HG02870 (cell line): ENCODE results near the gene DNASE2B.

Experiments
- ATAC-seq: cut with Tn5 transposase; IDR thresholded peaks from one replicate; pipeline ENCODE4 v1.9.1; 2021; ENCODE audit warnings: mild to moderate bottlenecking, moderate library complexity; ENCODE audit not compliant: unreplicated experiment

Gene DNASE2B

GRCh38 chr1:84373436-84374141 lies 24.7 kb upstream of the DNASE2B start:
- ATAC-seq: no peak

DNA sequence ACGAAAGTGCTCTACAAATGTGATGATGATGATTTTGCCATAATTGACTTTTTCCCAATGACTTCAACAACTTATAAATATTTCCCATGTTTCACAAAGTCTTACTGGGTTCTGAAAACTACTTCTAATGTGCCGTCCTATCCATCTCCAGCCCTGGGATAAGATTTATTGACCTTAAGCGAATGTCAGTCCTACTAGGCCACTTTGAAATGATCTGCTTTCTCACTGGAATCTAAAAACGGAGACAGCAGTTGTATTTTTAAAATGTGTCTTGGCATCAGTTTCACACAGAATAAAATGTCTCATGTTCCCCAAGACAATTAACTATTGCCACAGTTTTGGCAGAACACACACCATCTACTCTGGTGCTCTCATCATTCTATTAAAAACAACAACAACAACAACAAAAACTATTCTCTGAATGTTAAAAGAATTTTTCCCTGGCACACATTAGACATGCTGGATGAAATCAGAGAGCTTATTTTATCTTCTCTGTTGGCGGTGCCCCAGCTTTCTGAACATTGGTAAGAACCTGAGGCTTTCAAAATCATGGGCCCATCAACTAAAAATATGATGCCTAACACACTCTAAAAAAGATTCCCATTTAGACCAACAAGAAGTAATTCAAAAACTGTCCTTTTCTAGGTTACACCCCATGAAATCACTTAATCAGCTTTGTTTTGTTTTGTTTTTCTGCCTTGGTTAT lies 23.1 kb upstream of the DNASE2B start:
- ATAC-seq: no peak

DNA sequence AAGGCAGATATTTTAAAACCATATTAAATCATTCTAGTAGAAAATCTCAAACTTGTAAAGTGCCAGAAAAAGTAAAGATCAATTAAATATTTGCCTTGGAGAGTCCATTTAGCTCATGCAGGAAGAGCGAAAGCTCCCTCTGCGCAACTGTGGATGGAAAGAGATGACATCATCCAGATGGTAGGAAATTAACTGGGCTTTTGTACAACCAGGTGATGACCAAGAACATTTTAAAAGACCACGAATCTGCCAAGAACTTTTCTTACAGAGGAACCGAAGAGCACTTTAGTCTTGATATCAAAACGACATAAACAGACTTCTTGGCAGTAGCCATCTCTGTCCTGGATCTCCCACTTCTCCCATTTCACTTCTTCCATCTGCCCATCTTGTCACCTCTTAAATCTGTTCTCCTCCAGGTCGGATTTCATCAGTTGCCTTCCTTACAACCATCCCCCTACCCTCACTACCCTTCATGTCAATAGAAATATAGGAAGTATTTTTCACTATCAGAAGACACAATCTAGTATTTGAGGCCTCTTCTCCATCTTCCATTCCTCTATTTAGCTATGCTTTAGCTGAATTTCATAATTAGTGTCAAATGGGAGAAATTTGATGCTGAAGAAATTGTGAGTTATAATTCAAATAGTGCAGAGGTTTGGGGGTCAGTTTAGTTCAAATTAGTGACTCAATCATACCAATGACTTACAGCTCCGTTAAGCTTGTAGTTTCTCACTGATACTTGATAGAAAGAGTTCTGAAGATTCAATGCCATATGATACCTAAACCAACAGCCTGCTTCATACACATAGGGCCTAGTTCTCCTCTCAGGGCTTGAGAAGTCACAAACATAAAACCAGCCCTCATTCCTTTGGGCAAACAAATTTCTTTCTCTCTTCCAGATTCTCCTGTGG lies 22.0 kb upstream of the DNASE2B start:
- no peak for ATAC-seq

DNA sequence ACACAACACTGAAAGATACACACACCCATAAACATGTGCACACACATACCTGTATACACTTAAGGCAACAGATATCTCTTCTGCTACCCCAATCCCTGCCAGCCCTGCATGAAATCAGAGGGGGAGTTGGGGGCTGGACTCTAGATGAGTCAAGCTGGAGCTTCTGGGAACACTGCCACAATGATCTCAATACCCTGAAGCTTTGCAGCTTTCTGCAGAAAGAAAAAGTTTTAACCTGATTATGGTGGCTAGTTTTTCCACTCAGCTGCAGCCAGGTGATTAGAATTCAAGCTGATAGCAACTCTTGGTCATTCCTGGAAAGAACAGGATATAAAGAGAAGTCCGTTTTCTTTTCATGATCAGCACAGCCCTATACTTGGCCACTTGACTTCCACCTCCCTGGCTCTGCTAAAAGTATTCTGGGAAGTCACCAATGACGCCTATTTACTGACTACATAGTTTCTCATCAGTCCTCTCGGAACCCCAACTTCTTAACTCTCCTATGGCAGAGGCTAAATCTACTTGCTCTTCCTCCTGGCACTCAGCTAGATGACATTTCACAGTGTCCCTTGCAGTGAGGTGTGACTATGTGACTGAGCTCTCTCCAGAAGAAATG lies 20.7 kb upstream of the DNASE2B start:
- ATAC-seq: no peak

DNA sequence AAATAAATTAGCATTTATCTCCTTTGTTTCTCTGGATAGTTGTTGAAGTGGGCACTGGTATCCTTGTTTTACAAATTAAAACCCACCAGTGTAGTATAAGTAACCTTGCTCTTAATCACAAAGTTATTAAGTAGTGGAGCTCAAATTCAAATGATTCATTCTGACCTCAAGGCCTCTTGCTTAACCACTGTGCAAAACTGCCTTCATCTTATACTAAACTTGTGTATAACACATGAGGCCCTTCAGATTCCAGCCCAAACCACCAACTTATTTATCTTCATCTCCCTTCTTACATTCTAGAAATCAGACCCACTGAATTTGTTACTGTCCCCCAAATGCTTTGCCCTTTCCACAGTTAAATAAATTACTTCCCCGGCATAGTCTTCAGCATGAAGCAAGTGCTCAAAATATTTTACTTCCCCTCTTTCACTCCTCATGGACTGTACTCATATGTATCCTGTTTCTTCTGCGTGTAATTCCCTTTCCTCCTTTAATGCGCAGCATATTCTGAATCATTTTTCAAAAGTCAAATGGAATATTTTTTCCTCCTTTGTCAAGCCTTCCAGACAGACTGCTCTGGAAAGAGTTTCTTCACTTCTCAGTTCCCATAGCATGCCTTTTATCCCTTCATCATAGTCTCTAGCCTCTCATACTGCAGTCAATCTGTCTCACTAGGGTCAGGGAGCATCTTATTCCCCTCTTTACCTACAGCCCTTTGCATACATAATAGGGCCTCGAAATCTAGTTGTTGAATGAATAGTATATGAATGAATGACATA lies 19.0 kb upstream of the DNASE2B start:
- ATAC-seq: no peak

DNA sequence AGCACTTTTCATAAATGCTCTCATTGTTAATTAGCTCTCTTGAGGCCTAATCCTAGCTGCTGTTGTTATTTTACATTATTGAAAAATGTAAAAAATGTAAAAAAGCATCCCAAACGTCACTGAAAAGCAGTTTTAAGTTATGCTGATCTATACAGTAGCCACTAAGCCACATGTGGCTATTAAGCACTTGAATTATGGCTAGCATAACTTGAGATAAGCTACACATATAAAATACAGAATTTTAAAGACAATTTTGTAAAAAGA lies 18.4 kb upstream of the DNASE2B start:
- no peak for ATAC-seq

GRCh38 chr1:84382127-84382526 lies 16.2 kb upstream of the DNASE2B start:
- no peak for ATAC-seq

- ATAC-seq: no peak
These were observed 12.9 kb upstream of the DNASE2B start for GRCh38 chr1:84385347-84385746.

DNA sequence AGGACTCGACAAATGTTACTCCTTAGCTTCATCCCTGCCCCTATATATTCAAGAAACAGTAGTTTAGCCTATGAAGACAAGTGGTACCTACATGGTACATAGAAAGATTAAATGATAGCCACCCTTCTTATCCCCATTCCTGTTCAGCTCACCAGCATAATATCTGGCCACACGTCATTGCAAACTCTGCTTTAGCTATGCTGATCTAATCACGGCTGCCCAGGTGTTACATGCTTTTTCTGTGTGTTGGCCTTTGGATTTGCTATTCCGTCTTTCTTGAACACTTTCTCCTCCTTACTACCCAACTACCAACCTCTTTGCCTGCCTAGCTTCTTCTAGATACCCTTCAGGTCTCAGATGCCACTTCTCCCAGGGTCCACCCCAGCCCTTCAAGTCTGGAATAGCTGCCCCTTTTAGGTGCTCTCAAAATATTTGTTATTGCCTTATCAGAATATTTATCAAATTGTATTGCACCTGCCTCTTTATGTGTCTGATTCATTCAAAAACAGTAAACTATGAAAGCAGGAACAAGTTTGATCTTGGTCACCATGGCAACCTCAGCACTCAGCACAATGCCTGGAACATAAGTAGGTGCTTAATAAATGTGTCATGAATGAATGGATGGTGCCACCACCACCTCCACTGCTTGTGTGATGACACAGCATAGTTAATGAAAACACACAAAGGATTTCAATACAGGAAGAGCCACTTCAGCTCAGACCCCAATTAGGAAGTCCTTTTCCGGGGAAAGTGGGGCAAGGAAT lies 11.4 kb upstream of the DNASE2B start:
- ATAC-seq: no peak

- ATAC-seq: no peak
These were observed 10.7 kb upstream of the DNASE2B start for GRCh38 chr1:84387480-84388163.

DNA sequence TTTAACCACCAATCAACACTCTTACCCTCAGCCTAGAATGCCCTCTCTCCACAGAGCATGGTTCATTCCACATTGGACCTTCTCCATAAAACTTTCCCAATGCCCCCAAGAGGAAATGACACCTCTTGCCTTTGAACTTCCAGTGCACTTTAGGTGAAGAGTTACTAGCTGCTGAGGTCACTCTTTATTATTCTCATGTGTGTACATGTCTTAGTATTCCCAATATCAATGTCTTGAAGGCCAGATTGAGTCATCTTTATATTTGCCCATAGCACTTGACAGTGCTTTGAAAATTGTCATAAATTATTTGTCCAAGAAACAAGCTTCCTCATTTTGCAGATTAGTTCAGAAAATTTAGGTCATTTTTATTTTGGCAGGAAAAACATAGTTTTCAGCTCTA lies 8.1 kb upstream of the DNASE2B start:
- ATAC-seq: no peak

DNA sequence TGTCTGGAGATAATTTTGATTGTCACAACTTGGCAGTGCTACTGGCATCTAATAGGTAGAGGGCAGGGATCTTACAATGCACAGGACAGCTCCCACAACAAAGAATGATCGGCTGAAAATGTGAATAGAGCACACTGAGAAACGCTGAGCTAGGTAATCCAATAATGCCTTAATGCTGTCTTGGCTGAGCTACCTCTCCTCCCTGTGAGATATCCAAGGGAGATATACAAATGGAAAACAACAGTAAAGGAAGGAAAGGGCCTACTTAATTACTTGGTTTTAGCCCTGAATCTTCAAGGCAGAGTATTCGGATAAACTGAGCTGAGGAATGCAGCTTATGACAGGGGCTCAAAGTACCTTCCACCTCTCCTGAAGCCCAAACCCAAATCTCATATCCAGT lies 2.9 kb downstream of the DNASE2B start:
- ATAC-seq: no peak

- no peak for ATAC-seq
These were observed 3.8 kb downstream of the DNASE2B start for GRCh38 chr1:84402060-84402459.

DNA sequence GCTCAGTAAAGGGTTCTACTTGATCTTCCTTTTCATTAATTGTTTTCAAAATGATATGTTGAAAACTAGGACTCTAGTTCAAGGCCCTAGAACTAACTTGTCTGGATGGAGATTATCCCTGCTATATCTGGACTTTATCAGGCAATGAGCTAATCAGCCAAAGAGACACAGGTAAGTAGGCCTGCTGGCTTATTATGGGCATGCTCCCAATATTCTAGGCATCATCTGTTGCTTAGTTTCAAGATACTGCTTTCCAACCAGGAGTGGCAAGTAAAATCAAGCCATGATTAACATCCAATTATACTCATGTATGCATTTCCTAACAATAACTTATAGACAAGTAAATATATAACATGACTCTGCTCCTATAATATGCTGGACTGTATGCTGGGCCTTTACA lies 4.2 kb downstream of the DNASE2B start:
- ATAC-seq: no peak

GRCh38 chr1:84403347-84403746 lies 5.1 kb downstream of the DNASE2B start:
- ATAC-seq: no peak

DNA sequence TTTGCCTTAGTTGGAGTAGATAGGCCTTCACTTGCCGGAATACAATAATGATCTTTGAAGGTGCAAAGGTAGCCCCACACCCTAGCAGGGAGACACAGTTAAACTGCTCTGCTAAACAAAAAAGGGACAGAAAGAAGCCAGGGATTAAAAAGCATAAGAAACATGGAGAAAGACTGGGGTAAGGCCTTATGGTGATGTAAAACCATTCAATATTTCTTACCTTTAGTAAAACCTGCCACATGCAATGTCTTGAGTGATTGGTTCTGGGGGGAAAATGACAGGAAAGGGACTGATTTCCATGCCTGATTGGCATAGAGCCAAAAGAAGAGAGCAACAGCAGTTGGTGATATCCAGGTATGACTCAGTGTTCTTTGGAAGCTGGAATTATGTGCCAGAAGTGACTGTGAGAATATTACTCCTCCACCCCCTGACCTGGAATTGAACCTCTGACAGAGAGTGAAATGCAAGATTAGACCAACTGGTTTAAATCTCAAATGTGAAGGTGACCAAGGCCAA lies 8.1 kb downstream of the DNASE2B start:
- no peak for ATAC-seq

DNA sequence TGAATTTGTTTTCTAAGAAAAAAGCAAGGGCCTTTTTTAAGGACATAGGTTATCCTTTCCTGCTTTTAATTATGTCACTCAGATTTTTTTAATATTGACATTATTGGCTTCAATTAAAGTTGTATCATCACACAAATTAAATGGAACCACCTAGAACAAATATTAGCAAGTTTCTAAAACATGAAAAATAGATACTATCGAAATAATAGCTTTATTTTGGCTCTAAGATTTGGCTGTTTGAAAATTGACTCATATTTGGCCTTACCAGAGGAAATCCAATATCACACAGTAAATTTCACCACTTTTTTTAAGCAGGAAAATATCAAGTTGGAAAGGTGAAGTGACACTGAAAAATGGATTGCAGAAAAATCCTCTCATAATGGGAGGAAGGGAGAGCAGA lies 9.2 kb downstream of the DNASE2B start:
- no peak for ATAC-seq

GRCh38 chr1:84407958-84408422 lies 9.7 kb downstream of the DNASE2B start:
- ATAC-seq: no peak

GRCh38 chr1:84409888-84410287 lies 11.6 kb downstream of the DNASE2B start:
- ATAC-seq: no peak
